ENCODE results near the gene TRPV4. TPM values are rescaled to one million over a fixed set of nuclear protein-coding genes. Genes with fewer than 3 reads are reported as not detected.

Gene TRPV4
- polyA plus RNA-seq, 1 experiment, result 5.2 TPM

DNA sequence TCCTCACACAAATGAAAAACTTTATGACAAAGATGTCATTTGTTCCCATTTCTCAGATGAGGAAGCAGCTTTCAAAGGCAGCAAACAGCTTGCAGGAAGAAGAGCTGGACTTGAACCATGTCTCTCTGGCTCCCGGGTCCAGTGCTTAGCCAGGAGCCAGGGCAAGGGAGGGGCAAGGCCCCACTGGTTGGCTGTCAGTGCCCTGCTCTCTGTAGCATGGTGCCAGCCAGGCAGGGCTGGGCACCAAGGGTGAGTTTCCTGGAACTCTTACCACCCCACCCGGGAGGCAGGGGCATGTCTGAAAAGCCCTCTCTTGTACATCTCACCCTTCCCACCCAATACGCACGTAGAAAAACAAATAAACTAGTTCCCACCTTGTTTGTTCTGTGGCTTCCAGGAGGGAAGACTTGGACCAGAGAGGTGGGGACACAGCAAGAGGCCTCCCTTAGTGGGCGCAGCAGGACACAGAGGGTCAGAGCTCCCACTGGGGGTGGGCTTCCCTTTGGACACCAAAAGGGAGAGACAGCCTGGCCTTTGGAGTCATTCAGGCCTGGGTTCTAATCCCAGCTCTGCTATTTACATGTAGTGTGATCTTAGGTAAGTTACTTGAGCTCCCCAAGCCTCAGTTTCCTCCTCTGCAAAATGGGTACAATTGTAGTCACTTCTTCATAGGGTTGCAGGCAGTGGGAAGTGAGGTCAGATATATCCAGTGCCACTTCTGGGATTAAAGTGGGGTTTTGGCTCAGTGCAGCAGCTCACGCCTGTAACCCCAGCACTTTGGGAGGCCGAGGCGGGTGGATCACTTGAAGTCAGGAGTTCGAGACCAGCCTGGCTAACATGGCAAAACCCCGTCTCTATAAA, 17.2 kb downstream of the TRPV4 start:
- Histone ChIP-seq H3K27me3 (ENCODE audit: control insufficient read depth, insufficient read depth, low read length) (peaks cover 3% of the 10 kb centered on the region), H3K27ac (ENCODE audit: low read depth, low read length) (no peak overlapping the region), H3K9me3 (ENCODE audit: control insufficient read depth, insufficient read depth, low read length) (peaks cover 7% of the 10 kb centered on the region; the same call in 1 of the 2 replicates), H3K4me3 (ENCODE audit: low read depth, low read length) (no peak overlapping the region)
- ChIA-PET POLR2A (no interaction called here), CTCF (interaction anchor here (1.0 to 2.0 kb wide), 3 partner anchors 10 to 37 kb away, joined by 3 to 9 read pairs (median 5); no protein-coding TSS in a partner anchor)
- TF ChIP-seq, protein P1, sequence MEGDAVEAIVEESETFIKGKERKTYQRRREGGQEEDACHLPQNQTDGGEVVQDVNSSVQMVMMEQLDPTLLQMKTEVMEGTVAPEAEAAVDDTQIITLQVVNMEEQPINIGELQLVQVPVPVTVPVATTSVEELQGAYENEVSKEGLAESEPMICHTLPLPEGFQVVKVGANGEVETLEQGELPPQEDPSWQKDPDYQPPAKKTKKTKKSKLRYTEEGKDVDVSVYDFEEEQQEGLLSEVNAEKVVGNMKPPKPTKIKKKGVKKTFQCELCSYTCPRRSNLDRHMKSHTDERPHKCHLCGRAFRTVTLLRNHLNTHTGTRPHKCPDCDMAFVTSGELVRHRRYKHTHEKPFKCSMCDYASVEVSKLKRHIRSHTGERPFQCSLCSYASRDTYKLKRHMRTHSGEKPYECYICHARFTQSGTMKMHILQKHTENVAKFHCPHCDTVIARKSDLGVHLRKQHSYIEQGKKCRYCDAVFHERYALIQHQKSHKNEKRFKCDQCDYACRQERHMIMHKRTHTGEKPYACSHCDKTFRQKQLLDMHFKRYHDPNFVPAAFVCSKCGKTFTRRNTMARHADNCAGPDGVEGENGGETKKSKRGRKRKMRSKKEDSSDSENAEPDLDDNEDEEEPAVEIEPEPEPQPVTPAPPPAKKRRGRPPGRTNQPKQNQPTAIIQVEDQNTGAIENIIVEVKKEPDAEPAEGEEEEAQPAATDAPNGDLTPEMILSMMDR (IDR thresholded peaks at IDR 0.05; ENCODE audit: low read depth, low read length), result no peak
- DNase-seq (ENCODE audit: low read depth, low spot score), result no peak

DNA sequence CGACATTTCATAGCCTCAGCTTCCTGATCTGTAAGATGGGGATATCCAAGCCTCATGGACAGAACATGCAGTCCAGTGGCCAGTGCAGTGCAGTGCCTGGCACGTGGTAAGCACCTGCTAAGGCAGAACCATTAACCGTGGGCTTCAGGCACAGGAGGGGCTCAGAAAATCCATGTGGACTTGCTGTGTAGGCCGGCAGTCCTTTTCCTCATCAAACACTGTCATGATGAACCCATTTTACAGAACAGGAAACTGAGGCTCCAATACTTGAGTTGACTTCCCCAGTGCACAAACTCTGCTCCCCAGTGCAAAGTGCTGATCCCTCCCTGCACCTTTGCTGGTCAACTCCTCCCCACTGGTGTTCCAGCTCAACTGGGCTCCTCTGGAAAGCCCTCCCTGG, 18.0 kb downstream of the TRPV4 start:
- Histone ChIP-seq H3K9me3 (ENCODE audit: control insufficient read depth, insufficient read depth, low read length) (peaks cover 7% of the 10 kb centered on the region; the same call in 1 of the 2 replicates), H3K27ac (ENCODE audit: low read depth, low read length) (no peak overlapping the region), H3K27me3 (ENCODE audit: control insufficient read depth, insufficient read depth, low read length) (peaks cover 3% of the 10 kb centered on the region), H3K4me3 (ENCODE audit: low read depth, low read length) (no peak overlapping the region)
- DNase-seq (ENCODE audit: low read depth, low spot score), result no peak
- CTCF ChIA-PET, result interaction anchor here (1.2 to 2.0 kb wide), 3 partner anchors 10 to 40 kb away, joined by 5 to 9 read pairs (median 5); no protein-coding TSS in a partner anchor
- POLR2A ChIA-PET, result no interaction called here
- TF ChIP-seq, protein P1 (IDR thresholded peaks at IDR 0.05; ENCODE audit: low read depth, low read length), result no peak

DNA sequence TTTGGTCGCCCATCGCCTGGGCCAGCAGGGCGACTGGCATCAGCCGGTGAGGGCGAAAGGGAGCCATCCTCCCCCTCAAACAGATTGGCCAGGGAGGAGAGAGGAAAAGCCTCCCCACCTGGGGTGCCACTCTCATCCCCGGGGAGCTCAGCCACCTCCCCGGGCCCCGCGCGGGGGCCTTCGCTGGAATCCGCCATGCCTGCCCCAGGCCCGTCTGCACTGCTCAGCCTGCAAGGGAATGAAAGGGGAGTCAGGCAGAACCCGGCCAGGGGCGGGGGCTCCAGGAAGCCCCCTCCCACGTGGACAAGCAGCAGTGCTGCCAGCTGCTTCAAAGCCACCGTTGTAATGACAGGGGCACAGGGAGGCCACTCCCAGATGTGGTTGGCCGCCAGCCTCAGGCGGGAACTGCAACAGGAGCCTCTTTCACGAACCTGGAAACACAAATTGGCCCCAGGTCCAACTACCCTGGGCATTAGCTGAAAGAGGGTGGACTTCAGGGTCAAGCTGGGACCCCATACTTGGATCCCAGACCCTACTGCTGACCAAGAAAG, 18.5 kb downstream of the TRPV4 start:
- Histone ChIP-seq H3K4me3 (ENCODE audit: low read depth, low read length) (no peak overlapping the region), H3K9me3 (ENCODE audit: control insufficient read depth, insufficient read depth, low read length) (peaks cover 7% of the 10 kb centered on the region; the same call in 1 of the 2 replicates), H3K27ac (ENCODE audit: low read depth, low read length) (no peak overlapping the region), H3K27me3 (ENCODE audit: control insufficient read depth, insufficient read depth, low read length) (no peaks in the 10 kb centered on the region)
- TF ChIP-seq, protein P1 (IDR thresholded peaks at IDR 0.05; ENCODE audit: low read depth, low read length), result no peak
- POLR2A ChIA-PET, result no interaction called here
- CTCF ChIA-PET, result interaction anchor here (1.2 to 2.0 kb wide), 3 partner anchors 9 to 40 kb away, joined by 5 to 9 read pairs (median 5); no protein-coding TSS in a partner anchor
- DNase-seq (ENCODE audit: low read depth, low spot score), result no peak

DNA sequence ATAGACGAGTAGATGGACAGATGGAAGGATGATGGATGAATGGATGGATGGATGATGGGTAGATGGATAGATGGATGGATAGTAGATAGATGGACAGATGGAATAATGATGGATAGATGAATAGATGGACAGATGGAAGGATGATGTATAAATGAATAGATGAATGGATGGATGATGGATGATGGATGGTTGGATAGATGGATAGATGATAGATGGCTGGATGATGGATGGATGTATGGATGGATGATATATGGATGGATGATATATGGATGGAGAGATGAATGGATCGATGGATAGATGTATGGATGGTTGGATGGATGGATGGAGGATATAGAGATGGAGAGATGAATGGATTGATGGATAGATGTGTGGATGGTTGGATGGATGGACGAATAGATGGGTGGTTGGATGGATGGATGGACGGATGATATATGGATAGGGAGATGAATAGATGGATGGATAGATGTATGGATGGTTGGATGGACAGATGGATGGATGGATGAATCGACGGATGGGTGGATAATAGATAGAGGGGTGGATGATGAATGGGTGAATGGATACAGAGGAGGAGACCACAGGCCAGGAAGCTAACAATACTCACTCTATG, 19.3 kb downstream of the TRPV4 start:
- Histone ChIP-seq H3K27ac (ENCODE audit: low read depth, low read length) (no peak overlapping the region), H3K27me3 (ENCODE audit: control insufficient read depth, insufficient read depth, low read length) (no peaks in the 10 kb centered on the region), H3K9me3 (ENCODE audit: control insufficient read depth, insufficient read depth, low read length) (peaks cover 7% of the 10 kb centered on the region; the same call in 1 of the 2 replicates), H3K4me3 (ENCODE audit: low read depth, low read length) (no peak overlapping the region)
- TF ChIP-seq, protein P1 (IDR thresholded peaks at IDR 0.05; ENCODE audit: low read depth, low read length), result no peak
- POLR2A ChIA-PET, result no interaction called here
- no peak for DNase-seq (ENCODE audit: low read depth, low spot score)
- CTCF ChIA-PET, result no interaction called here

Measured in AG04450 (cell line).